MM.1S (cell line): ENCODE measurements around the gene PACRG.

Experiments
- EZH2phosphoT487 ChIP-seq: fragments of 300-600 bp; sonication (generic); IDR thresholded peaks from 2 replicates; pipeline ENCODE4 v1.6.1; 2018; ENCODE audit warnings: antibody characterized with exemption, low read length
- TF ChIP-seq, protein P1 (sequence below): fragments of 300-600 bp; sonication (generic); IDR thresholded peaks from 2 replicates; pipeline ENCODE4 v1.5.1; 2016; ENCODE audit warnings: antibody characterized with exemption, low read length, mixed read lengths

DNA sequence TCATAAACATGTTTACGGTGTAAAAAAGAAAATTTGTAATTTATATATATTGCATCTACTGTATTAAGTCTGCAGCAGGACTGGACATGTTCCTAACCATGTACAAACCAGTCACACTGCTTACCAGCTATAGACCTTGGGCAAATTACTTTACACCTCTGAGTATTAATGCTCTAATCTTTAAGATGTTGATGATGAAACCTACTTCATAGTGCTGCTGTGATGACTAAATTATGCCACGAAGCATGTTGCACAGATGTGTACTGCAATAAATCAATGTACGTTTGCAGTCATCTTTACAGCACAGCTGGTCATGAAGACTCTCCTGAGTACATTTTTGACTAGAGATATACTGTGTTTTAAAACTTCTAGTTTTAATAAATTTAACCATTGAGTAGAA lies 42.8 kb upstream of the PACRG start:
- TF ChIP-seq, protein P1, sequence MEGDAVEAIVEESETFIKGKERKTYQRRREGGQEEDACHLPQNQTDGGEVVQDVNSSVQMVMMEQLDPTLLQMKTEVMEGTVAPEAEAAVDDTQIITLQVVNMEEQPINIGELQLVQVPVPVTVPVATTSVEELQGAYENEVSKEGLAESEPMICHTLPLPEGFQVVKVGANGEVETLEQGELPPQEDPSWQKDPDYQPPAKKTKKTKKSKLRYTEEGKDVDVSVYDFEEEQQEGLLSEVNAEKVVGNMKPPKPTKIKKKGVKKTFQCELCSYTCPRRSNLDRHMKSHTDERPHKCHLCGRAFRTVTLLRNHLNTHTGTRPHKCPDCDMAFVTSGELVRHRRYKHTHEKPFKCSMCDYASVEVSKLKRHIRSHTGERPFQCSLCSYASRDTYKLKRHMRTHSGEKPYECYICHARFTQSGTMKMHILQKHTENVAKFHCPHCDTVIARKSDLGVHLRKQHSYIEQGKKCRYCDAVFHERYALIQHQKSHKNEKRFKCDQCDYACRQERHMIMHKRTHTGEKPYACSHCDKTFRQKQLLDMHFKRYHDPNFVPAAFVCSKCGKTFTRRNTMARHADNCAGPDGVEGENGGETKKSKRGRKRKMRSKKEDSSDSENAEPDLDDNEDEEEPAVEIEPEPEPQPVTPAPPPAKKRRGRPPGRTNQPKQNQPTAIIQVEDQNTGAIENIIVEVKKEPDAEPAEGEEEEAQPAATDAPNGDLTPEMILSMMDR, result no peak
- no peak for TF ChIP-seq EZH2phosphoT487
